Osteocyte (in vitro differentiated cells): ENCODE data around the gene GALNTL6. TPM values are rescaled to one million over a fixed set of nuclear protein-coding genes. Genes with fewer than 3 reads are reported as not detected.

Source experiments
- DNase-seq: peaks from one replicate; pipeline ENCODE4 v3.0.0; 2021; ENCODE audit warnings: mixed read lengths; ENCODE audit not compliant: unreplicated experiment; ENCODE audit errors: extremely low spot score
- H3K27ac Mint-ChIP-seq: one replicate; pipeline ENCODE4 v1.8.0; 2021; ENCODE audit warnings: mild to moderate bottlenecking, mixed read lengths; ENCODE audit not compliant: unreplicated experiment
- H3K27me3 Mint-ChIP-seq: one replicate; pipeline ENCODE4 v1.8.0; 2021; ENCODE audit warnings: mixed read lengths; ENCODE audit not compliant: unreplicated experiment
- H3K36me3 Mint-ChIP-seq: one replicate; pipeline ENCODE4 v1.8.0; 2021; ENCODE audit warnings: mixed read lengths; ENCODE audit not compliant: unreplicated experiment
- H3K4me1 Mint-ChIP-seq: one replicate; pipeline ENCODE4 v1.8.0; 2021; ENCODE audit warnings: mixed read lengths; ENCODE audit not compliant: unreplicated experiment
- H3K4me3 Mint-ChIP-seq: one replicate; pipeline ENCODE4 v1.8.0; 2021; ENCODE audit warnings: mild to moderate bottlenecking, moderate library complexity, mixed read lengths; ENCODE audit not compliant: unreplicated experiment
- H3K9me3 Mint-ChIP-seq: one replicate; pipeline ENCODE4 v1.8.0; 2021; ENCODE audit warnings: mixed read lengths; ENCODE audit not compliant: unreplicated experiment
- CTCF ChIP-seq: fragments of 200-600 bp; sonication (generic); IDR thresholded peaks from 2 replicates; pipeline ENCODE4 v1.5.0; 2021; ENCODE audit warnings: antibody characterized with exemption, mild to moderate bottlenecking, moderate library complexity
- total RNA-seq: library from RNA; stranded (reverse); gene quantifications from 2 replicates; pipeline ENCODE4 v1.2.1, GENCODE V29; 2021

Gene GALNTL6
- total RNA-seq, 1 donor from 2014 or later, result not detected

DNA sequence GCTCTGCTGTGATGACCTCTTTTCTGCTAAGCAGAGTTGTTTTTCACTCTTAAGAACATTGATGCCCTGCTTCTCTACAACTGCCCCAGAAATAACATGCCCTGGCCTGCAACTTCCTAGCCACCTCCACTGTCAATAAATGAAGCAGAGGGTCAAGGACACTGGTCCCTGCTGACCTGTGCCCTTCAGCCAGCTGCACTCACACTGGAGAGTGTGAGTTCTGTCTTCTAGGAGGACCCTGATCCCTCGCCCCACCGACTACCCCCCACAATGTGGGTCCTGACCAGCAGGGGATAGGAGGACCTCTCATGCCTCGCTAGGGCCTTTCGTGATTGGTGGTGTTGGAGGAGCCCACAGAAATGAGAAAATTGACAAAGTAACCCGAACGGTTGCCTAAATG lies 947.3 kb downstream of the GALNTL6 start:
- no peak overlapping the region for H3K27ac Mint-ChIP-seq

GRCh38 chr4:172762895-172763294 lies 949.7 kb downstream of the GALNTL6 start:
- peaks cover 7% of the 10 kb centered on the region for H3K4me1 Mint-ChIP-seq
- peaks cover 3% of the 10 kb centered on the region for H3K9me3 Mint-ChIP-seq
- TF ChIP-seq CTCF, result no peak
- no peaks in the 10 kb centered on the region for H3K36me3 Mint-ChIP-seq
- no peaks in the 10 kb centered on the region for H3K27me3 Mint-ChIP-seq
- no peak overlapping the region for H3K4me3 Mint-ChIP-seq
- no peak for DNase-seq
- H3K27ac Mint-ChIP-seq, result no peak overlapping the region

More for the DNA sequence above, 947.3 kb downstream of the GALNTL6 start:
- Mint-ChIP-seq H3K4me1 (peaks cover 7% of the 10 kb centered on the region), H3K9me3 (peaks cover 3% of the 10 kb centered on the region), H3K27me3 (no peaks in the 10 kb centered on the region), H3K36me3 (no peaks in the 10 kb centered on the region), H3K4me3 (no peak overlapping the region)
- DNase-seq, result no peak
- TF ChIP-seq CTCF, result no peak

DNA sequence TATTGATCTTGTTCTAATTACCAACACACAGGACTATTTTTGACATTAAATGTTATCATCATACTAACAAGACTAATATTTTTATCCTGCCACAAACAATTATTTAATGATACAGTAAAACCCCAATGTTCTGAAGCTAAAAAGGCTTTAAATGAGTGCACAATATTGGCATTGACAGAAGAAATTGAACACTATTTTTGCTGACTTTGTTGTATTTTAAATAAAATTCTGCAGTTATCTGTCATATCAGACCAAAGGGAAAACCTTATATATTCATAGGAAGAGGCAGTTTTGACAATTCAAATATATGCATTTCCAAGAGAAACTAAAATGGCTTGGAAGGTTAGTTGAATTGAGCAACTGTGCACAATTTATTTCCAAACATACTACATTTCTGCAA lies 957.6 kb downstream of the GALNTL6 start:
- no peak for DNase-seq
- Mint-ChIP-seq H3K36me3 (no peaks in the 10 kb centered on the region), H3K9me3 (no peaks in the 10 kb centered on the region), H3K4me1 (no peaks in the 10 kb centered on the region), H3K27me3 (no peaks in the 10 kb centered on the region), H3K4me3 (no peak overlapping the region), H3K27ac (no peak overlapping the region)
- no peak for TF ChIP-seq CTCF

GRCh38 chr4:172772781-172773180 lies 959.6 kb downstream of the GALNTL6 start:
- no peak overlapping the region for H3K4me3 Mint-ChIP-seq
- H3K27me3 Mint-ChIP-seq, result no peaks in the 10 kb centered on the region
- no peaks in the 10 kb centered on the region for H3K36me3 Mint-ChIP-seq
- no peak for DNase-seq
- H3K9me3 Mint-ChIP-seq, result no peaks in the 10 kb centered on the region
- no peak overlapping the region for H3K27ac Mint-ChIP-seq
- H3K4me1 Mint-ChIP-seq, result peaks cover 3% of the 10 kb centered on the region
- TF ChIP-seq CTCF, result no peak

DNA sequence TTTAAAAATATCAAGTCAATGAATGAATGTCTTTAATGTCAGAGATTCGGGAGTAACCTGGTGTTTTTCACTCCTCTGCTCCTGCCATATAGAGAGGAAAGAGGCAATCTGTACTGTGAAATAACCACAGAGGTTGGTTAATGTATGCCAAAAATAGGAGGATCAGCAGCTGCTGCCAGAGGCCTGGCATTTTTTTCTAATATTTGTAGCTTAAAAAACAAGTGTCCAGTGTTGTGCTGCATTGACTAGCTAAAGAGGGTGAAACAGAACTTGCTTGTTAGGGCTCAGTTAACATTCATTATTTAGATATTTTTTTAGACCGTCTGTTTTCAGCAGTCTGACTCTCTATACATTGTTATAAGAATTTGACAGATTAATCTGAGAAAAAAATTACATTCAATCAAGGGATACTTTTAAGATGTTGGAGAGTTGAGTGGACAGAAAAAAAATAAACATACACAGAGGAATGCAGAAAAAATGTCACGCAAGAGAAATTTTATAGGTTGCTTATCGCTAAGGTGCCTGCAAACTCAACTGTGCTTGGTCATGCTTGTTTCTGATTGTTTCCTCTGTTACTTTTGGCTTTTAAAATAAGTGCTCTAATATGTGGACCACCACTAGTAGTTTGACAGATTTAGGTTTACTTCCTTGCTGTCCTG lies 963.1 kb downstream of the GALNTL6 start:
- H3K36me3 Mint-ChIP-seq, result no peaks in the 10 kb centered on the region
- H3K4me1 Mint-ChIP-seq, result peaks cover 3% of the 10 kb centered on the region
- no peaks in the 10 kb centered on the region for H3K9me3 Mint-ChIP-seq
- H3K27me3 Mint-ChIP-seq, result no peaks in the 10 kb centered on the region
- no peak for DNase-seq
- TF ChIP-seq CTCF, result no peak
- H3K4me3 Mint-ChIP-seq, result no peak overlapping the region
- H3K27ac Mint-ChIP-seq, result no peak overlapping the region
